IPS-NIHi11 (cell line): ENCODE measurements around the gene OR2AT4.
"Not testable (repeated sequence)": the region's sequence is repeated elsewhere in the genome, so short reads cannot be mapped to it uniquely, and the experiment has no call there.

ENCODE experiments used
- DNase-seq: peaks from one replicate; pipeline ENCODE4 v3.0.0; 2012; ENCODE audit warnings: mixed read lengths, low spot score

OR2AT4 gene

GRCh38 chr11:75103380-75104026 lies 6.8 kb upstream of the OR2AT4 start:
- DNase-seq: no peak

- no peak for DNase-seq
These were observed 4.9 kb upstream of the OR2AT4 start for GRCh38 chr11:75101424-75102128.

GRCh38 chr11:75100314-75100713 lies 3.6 kb upstream of the OR2AT4 start:
- no peak for DNase-seq

- DNase-seq: no peak
These were observed 3.0 kb upstream of the OR2AT4 start for GRCh38 chr11:75099635-75100034.

- not testable (repeated sequence) for DNase-seq
These were observed 2.3 kb upstream of the OR2AT4 start for GRCh38 chr11:75098835-75099439.

GRCh38 chr11:75098181-75098580 lies 1.5 kb upstream of the OR2AT4 start:
- not testable (repeated sequence) for DNase-seq

- no peak for DNase-seq
These were observed 489 bp upstream of the OR2AT4 start for GRCh38 chr11:75097173-75097557.

- not testable (repeated sequence) for DNase-seq
These were observed 2.3 kb downstream of the OR2AT4 start for GRCh38 chr11:75094382-75094781.

GRCh38 chr11:75090671-75091177 lies 6.0 kb downstream of the OR2AT4 start:
- no peak for DNase-seq

GRCh38 chr11:75087319-75088305 lies 9.1 kb downstream of the OR2AT4 start:
- no peak for DNase-seq

- no peak for DNase-seq
These were observed 11.8 kb downstream of the OR2AT4 start for GRCh38 chr11:75084883-75085282.

GRCh38 chr11:75083217-75083605 lies 13.5 kb downstream of the OR2AT4 start:
- no peak for DNase-seq

- no peak for DNase-seq
These were observed 14.0 kb downstream of the OR2AT4 start for GRCh38 chr11:75082601-75083216.

GRCh38 chr11:75079546-75079945 lies 17.1 kb downstream of the OR2AT4 start:
- DNase-seq: no peak

- no peak for DNase-seq
These were observed 18.4 kb downstream of the OR2AT4 start for GRCh38 chr11:75078233-75078632.

GRCh38 chr11:75077316-75077715 lies 19.4 kb downstream of the OR2AT4 start:
- DNase-seq: no peak

- DNase-seq: no peak
These were observed 20.0 kb downstream of the OR2AT4 start for GRCh38 chr11:75076671-75077070.

GRCh38 chr11:75073459-75074190 lies 23.1 kb downstream of the OR2AT4 start:
- DNase-seq: peak; percentile 31

- DNase-seq: peak; percentile 20
These were observed 24.1 kb downstream of the OR2AT4 start for GRCh38 chr11:75072582-75072981.

GRCh38 chr11:75069473-75069872 lies 27.2 kb downstream of the OR2AT4 start:
- no peak for DNase-seq

GRCh38 chr11:75068993-75069392 lies 27.7 kb downstream of the OR2AT4 start:
- no peak for DNase-seq
